ENCODE measurements around the gene MYH10. TPM values are rescaled to one million over a fixed set of nuclear protein-coding genes. Genes with fewer than 3 reads are reported as not detected.
A peak's percentile ranks its signal among the peaks of the same experiment; 100 is the strongest.

Gene MYH10
- 10 to 100 TPM; 12.4 to 17.0 TPM for total RNA-seq

DNA sequence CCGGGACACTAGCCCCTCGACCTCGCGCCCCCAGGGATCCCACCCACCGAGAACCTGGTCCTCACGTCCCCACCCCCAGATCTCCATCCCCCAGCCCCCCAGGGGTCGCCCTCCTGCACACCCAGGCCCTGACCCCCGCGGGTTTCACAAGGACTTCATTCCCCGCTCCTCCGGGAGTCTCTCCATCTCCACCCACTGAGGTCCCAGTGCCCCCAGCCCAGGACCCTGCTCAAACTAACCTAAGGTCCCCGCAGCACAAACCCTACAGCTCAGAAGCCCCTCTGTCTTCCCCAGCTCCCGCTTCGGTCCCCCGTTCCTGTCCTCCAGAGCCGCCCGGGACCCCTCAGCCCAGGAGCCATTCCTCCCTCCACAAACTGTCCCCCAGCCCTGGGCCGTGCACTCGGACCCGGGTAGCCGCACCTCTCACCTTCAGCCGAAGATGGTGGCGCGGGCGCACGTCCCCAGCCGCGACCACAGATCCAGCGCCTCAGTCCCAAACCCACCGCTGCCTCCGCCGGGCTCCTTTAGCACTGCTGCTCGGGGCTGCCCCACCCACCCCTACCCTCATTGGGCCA is at the start of gene MYH10:
TSS of gene MYH10 (minus strand) at position 499 of the 575 bp plus-strand sequence. CDS start 7,479 bp downstream, outside the sequence.
- intact Hi-C loops (cut with DNase I), result no loop called here

DNA sequence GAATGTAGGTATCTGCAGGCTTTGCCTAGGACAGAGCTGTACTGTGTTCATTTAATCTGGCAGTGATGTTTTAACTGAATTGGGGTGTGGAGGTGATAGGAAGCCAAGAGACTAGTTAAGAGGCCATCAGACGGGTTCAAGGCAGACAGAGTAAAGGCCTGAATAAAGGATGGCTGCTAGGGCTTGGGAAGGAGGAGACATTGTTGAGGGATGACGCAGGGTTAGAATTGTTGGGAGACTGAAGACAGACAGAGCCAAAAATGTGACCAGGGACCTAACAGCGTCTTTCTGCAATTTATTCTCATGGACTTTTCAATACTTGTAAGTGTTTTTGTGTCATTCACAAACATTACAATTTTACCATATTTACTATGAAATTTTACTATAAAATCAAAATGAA is 48.6 kb upstream of the MYH10 start:
- no peak overlapping the region for H3K27ac ChIP-seq
- H3K27me3 ChIP-seq, result no peaks in the 10 kb centered on the region
- no peaks in the 10 kb centered on the region for H3K9me3 ChIP-seq
- TF ChIP-seq CTCF (IDR thresholded peaks at IDR 0.05), result no peak
- DNase-seq, result no peak
- H3K4me1 ChIP-seq, result no peaks in the 10 kb centered on the region
- intact Hi-C loops (cut with DNase I), result no loop called here
- H3K36me3 ChIP-seq, result no peaks in the 10 kb centered on the region
- H3K9ac ChIP-seq (ENCODE audit: low read depth in 2 of 2, low read length in 2 of 2), result no peak overlapping the region
- H3K4me3 ChIP-seq, result no peak overlapping the region

More for the DNA sequence above, at the start of gene MYH10:
- Histone ChIP-seq H3K36me3 (no peaks in the 10 kb centered on the region), H3K4me3 (peak within 1 kb of the TSS; percentile 95), H3K27me3 (peaks cover 19% of the 10 kb centered on the region), H3K27ac (peak within 1 kb of the TSS; percentile 52), H3K9me3 (no peaks in the 10 kb centered on the region), H3K9ac (ENCODE audit: low read depth in 2 of 2, low read length in 2 of 2) (peak within 1 kb of the TSS; percentile 41 to 63), H3K4me1 (no peaks in the 10 kb centered on the region)
- TF ChIP-seq CTCF (IDR thresholded peaks at IDR 0.05), result no peak
- DNase-seq, result no peak

- Histone ChIP-seq H3K36me3 (no peaks in the 10 kb centered on the region), H3K4me1 (no peaks in the 10 kb centered on the region), H3K9ac (ENCODE audit: low read depth in 2 of 2, low read length in 2 of 2) (no peak overlapping the region), H3K4me3 (no peak overlapping the region), H3K27ac (no peak overlapping the region), H3K27me3 (no peaks in the 10 kb centered on the region), H3K9me3 (no peaks in the 10 kb centered on the region)
- TF ChIP-seq CTCF (IDR thresholded peaks at IDR 0.05), result no peak
- intact Hi-C loops (cut with DNase I), result no loop called here
- DNase-seq, result no peak
Measured at GRCh38 chr17:8675306-8675705, 44.8 kb upstream of the MYH10 start.

GRCh38 chr17:8674344-8675305 is 44.1 kb upstream of the MYH10 start:
- no peak overlapping the region for H3K9ac ChIP-seq (ENCODE audit: low read depth in 2 of 2, low read length in 2 of 2)
- peak; percentile 24 for DNase-seq

GRCh38 chr17:8673612-8674011 is 43.1 kb upstream of the MYH10 start:
- H3K4me3 ChIP-seq, result no peak overlapping the region
- H3K9ac ChIP-seq (ENCODE audit: low read depth in 2 of 2, low read length in 2 of 2), result no peak overlapping the region
- no peaks in the 10 kb centered on the region for H3K4me1 ChIP-seq
- no peak for DNase-seq
- H3K27me3 ChIP-seq, result no peaks in the 10 kb centered on the region
- no peak for TF ChIP-seq CTCF (IDR thresholded peaks at IDR 0.05)
- H3K9me3 ChIP-seq, result no peaks in the 10 kb centered on the region
- intact Hi-C loops (cut with DNase I), result no loop called here
- no peak overlapping the region for H3K27ac ChIP-seq
- H3K36me3 ChIP-seq, result no peaks in the 10 kb centered on the region

More at GRCh38 chr17:8674344-8675305, 44.1 kb upstream of the MYH10 start:
- H3K4me1 ChIP-seq, result no peaks in the 10 kb centered on the region
- H3K36me3 ChIP-seq, result no peaks in the 10 kb centered on the region
- H3K27ac ChIP-seq, result no peak overlapping the region
- no peaks in the 10 kb centered on the region for H3K9me3 ChIP-seq
- TF ChIP-seq CTCF (IDR thresholded peaks at IDR 0.05), result no peak
- no peak overlapping the region for H3K4me3 ChIP-seq
- intact Hi-C loops (cut with DNase I), result no loop called here
- no peaks in the 10 kb centered on the region for H3K27me3 ChIP-seq

Measured in colonic mucosa (tissue), 4 donors.